Measurements from ENCODE around the gene SIRPG. TPM values are rescaled to one million over a fixed set of nuclear protein-coding genes. Genes with fewer than 3 reads are reported as not detected.
"Not testable (repeated sequence)": the region's sequence is repeated elsewhere in the genome, so short reads cannot be mapped to it uniquely, and the experiment has no call there.

SIRPG gene
- polyA plus RNA-seq, 3 donors, result 0.18 TPM; not detected in 2

GRCh38 chr20:1672728-1673127 is 15.1 kb upstream of the SIRPG start:
- no peak for DNase-seq (ENCODE audit: low read depth in 3 of 3, low spot score in 2 of 3)

DNA sequence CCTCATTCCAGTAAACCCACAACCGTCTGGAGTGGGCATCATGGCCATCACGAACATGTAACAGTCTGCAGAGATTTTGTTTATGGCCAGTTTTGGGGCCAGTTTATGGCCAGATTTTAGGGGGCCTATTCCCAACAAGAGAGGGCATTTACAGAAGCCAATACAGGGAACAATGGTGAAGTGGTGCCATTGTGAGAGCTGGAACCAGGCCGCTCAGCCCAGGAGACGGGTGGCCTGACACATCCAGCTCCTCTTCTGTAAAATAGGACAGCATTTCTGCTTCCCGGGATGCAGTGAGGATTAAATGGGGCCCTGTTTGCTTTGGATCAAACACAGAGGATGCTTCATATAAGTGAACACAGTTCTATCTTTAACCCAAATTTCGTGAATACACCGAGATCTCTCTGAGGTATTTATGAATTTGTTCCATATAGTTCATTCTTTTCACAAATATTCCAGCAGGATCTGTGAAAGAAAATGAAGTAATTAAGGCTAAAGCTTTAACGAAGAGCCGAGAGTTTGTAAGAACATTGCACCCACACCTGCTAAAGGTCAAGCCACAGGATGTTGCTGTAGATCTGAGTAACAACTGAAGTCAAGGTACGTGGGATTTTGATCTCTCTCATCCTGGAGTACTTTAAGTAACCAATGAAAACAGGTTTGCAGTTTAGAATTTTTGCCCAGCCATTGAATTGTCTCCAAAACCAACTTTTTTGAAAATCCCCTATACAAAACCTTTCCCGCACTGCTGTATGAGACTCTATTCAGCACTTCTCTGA is 14.5 kb upstream of the SIRPG start:
- no peak for DNase-seq (ENCODE audit: low read depth in 3 of 3, low spot score in 2 of 3)

DNA sequence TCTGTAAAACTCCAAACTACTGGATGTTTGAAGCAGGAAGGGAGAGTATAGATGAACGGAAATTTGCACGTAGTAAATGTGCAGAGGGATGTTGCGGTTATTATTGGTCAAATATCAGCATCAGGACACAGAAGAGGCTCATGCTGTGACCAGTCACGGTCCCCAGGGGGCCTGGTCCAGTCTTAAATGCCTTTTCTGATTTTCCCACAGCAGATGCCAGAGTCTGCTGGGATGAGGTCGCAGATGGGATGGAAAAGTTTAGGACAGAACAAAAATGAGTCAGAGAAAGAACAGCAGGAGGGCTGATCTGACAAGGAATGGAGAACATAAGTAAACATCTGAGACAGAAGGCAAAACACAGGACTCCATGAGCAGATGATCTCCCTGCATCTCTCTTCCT is 11.7 kb upstream of the SIRPG start:
- no peak for DNase-seq (ENCODE audit: low read depth in 3 of 3, low spot score in 2 of 3)

GRCh38 chr20:1667502-1668085 is 10.0 kb upstream of the SIRPG start:
- DNase-seq (ENCODE audit: low read depth in 3 of 3, low spot score in 2 of 3), result no peak

GRCh38 chr20:1666802-1667201 is 9.2 kb upstream of the SIRPG start:
- DNase-seq (ENCODE audit: low read depth in 3 of 3, low spot score in 2 of 3), result no peak

- DNase-seq (ENCODE audit: low read depth in 3 of 3, low spot score in 2 of 3), result no peak
Observed at GRCh38 chr20:1665345-1665744, 7.8 kb upstream of the SIRPG start.

DNA sequence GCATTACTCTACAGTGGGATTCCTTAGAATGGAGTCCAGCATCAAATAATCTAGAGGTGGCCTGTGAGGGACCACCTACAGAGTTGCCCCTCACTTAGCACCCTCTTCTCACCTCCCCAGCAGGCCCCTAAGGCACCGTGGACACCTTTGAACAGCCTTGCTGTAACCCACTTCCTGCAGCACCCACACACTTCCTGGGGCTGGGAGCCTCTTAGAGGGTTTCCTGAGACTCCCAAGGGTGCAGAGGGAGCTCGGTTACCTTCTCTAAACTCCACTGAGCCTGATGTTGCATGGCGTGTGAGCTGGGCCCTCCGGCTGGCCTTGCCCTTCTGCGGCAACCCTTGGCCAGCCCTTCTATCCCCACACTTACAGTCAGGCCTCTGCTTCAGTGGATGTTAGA is 7.3 kb upstream of the SIRPG start:
- DNase-seq (ENCODE audit: low read depth in 3 of 3, low spot score in 2 of 3), result no peak

DNA sequence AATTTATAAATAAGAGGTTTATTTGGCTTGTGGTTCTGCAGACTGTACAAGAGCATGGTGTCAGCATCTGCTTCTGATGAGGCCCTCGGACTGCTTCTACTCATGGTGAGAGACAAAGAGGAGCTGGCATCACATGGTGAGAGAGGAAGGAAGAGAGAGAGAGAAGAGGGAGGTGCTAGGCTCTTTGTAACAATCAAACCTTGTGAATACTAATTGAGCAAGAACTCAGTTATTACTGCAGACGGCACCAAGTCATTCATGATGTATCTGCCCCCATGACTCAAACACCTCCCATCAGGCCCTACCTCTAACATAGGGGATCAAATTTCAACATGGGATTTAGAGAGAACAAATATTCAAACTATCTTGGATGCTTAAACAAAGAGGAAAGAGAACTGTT is 6.3 kb upstream of the SIRPG start:
- no peak for DNase-seq (ENCODE audit: low read depth in 3 of 3, low spot score in 2 of 3)

DNA sequence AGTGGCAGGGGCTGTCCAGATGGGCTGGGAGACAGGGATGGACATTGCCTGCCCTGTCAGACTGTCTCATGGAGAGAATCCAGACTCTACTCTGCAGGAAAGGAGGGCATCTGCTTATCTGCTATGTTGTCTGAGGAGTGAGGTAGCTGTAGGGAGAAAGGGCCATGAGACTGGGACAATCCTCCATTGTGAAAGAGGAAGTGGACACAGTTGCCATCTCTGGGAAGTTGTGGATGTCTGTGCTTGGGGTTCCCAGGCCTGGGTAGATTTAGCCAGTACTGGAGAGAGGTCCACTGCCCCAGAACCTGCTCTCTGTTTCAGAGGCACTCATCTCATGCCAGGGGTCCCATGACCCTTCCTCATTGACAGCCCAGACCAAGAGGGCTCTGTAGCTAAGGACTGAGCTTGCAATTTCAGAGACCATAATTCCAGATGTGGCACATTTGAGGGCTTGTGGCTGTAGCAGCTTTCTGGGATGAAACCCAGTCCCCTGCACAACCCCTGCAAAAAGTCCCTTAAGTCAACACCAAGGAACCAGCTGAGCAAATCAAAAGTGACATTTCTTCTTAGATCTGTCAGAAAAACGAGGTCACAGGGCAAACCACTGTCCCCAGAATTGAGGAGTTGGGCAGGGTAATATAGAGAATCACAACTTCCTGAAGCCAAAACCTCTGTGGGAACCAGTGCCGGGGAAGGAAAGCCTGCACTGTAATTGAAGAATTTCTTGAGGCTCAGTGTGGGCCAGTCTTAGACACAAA is 4.1 kb upstream of the SIRPG start:
- no peak for DNase-seq (ENCODE audit: low read depth in 3 of 3, low spot score in 2 of 3)

DNA sequence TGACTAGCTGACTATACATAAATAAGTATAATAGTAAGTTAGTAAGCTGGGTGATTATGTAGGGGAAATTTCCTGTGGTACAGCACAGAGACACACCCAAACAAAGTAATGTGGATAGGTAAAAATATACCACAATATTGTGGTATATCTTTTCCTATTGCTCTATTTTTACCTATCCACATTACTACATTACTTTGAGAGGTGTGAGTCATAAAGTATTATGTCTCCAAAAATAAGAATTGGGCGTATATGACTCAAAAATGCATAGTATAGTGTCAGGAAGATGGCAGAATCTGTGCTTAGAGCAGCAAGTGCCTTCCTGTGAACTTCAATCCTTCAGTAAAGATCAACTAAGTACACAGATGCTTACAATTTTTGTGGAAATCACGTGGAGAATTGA is 2.7 kb upstream of the SIRPG start:
- no peak for DNase-seq (ENCODE audit: low read depth in 3 of 3, low spot score in 2 of 3)

DNA sequence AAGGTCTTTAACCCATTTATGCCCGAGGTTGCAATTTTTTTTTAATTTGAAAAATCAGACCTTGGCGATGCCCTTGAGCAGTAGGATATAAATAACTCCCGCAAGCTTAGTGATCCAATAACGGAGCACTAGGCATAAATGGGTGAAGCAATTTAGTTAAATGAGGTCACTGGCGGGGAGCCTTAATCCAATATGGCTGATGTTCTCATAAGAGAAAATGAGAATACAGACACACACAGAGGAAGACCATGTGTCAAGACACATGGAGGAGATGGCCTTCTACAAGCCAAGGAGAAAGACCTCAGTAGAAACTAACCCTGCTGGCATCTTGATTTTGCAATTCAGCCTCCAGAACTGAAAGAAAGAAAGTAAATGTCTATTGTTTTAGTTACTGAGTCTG is 735 bp downstream of the SIRPG start:
- no peak for DNase-seq (ENCODE audit: low read depth in 3 of 3, low spot score in 2 of 3)

- DNase-seq (ENCODE audit: low read depth in 3 of 3, low spot score in 2 of 3), result no peak
Observed at GRCh38 chr20:1654996-1655395, 2.6 kb downstream of the SIRPG start.

DNA sequence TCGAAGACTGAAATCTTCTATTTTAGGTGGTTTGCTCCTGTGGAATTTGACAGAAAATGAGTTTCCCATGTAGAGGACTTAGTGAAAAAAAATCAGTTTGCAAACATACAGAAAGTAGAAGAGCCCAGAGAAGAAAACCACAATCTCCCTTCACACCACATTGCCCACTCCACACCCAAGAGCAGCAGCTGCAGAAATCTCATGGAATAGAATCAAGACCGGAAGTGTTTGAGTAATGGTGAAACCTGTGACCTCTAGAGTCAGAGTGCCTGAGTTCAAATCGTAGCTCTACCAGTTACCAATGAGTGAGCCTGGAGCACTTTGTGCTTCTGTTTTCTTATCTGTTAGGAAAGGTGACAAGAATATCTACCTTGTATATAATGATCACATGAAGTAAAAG is 4.6 kb downstream of the SIRPG start:
- DNase-seq (ENCODE audit: low read depth in 3 of 3, low spot score in 2 of 3), result no peak

DNA sequence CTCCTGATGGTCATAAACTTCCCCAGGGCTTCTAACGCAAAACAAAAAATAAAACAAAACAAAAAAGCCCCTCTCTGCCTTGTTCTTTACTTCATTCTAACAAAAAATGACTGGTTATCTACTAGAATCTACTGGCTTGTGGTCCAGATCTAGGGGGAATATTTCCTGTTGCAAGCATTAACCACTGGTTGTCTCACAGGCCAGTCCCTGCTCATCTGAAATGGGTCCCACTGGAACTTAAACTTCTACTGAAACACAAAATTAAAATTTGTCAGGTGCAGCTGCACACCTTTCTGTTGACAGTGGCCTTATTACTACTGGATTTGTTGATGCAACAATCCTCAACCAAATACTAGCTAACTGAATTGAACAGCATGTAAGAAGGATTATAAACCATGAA is 5.5 kb downstream of the SIRPG start:
- DNase-seq (ENCODE audit: low read depth in 3 of 3, low spot score in 2 of 3), result no peak

DNA sequence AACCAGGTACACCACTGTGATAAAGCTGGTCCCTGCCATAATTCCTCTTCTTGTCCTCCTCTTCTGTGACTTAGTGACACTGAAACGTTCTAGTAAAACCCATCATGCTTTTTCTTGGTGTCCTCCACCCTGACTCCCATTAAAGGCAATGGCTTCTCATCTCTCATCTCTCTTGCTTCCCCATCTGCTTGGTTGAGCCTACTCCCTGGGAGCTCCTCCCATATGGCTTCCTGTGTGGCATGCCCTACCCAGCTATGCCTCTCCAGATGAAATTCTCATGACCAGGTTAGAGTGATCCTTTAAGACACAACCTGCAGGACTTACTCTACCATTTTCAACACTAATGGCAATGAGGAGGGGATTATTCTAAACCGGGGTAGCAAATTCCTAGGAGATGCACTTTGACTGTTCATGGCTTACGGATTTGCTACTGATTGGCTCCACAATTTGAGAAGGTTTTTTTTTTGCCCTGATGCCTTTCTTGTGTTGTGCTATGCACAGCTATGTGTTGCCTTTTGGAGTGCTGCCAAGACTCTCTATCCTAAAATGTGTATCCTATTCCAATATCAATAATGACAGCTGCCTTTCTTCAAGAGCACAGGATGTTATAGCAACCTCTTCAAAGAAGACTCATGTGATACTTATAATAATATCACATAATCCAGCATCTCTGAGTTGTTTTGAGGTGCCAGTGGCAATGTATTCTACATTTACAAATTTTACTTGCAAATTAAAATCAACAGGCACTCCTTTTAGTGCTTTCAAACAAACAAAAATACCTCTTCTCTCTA is 6.1 kb downstream of the SIRPG start:
- no peak for DNase-seq (ENCODE audit: low read depth in 3 of 3, low spot score in 2 of 3)

DNA sequence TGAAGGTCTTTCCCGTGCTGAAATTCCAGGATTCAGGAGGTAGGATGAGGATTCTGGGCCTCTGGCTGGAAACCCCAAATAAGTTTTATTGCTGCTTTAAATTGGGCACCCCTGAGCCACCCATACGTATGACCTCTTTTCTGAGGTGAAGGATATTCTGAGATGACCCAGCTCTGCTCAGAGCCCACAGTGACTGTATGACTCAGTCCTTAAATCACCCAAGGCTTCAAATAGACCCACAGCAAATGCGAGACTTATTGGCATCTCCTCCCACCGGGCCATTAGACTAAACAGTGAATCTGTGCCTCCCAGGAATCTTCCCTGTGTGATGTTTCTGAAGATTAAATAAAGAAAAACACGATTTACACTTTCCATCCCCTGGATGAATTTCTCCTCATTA is 9.5 kb downstream of the SIRPG start:
- DNase-seq (ENCODE audit: low read depth in 3 of 3, low spot score in 2 of 3), result no peak

GRCh38 chr20:1646975-1647431 is 10.6 kb downstream of the SIRPG start:
- DNase-seq (ENCODE audit: low read depth in 3 of 3, low spot score in 2 of 3), result no peak

DNA sequence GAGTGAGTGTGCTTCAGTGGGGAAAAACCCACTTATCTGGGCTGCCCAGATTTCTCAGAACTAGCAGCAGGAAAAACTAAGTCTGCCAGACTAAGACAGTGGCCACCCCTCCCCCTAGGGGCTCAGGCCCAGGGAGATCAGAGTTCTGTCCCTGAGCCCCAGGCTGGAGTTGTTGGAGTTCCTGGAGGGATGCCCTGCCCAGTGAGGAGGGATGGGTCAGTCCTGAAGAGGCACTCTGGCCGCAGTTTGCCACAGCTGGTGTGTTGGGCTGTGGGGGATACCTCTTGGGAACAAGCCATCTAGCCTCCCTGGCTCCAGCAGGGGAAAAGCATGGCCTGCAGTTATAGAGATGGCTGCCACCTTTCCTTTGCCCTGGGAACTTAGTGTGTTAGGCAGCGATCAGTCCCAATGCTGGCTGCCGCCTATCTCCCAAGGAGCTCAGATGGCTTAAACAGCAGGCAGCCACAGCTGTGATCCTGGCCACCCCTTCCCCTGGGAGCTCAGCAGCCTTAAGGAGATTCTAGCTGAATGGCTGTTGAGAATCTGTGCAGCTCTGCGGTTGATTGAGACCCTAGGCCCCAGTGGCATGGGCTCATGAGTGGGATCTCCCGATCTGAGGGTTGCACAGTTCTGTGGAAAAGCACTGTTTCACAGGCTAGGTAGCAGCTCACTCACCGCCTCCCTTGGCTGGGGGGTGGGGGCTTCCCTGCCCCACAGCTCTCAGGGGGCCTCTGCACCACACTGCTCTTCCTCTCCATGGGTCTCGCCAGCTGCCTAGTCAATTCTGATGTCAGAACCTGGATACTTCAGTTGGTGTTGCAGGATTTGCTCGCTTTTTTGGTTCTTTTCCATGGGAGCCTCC is 13.2 kb downstream of the SIRPG start:
- DNase-seq (ENCODE audit: low read depth in 3 of 3, low spot score in 2 of 3), result no peak

GRCh38 chr20:1638643-1639042 is 18.9 kb downstream of the SIRPG start:
- not testable (repeated sequence) for DNase-seq (ENCODE audit: low read depth in 3 of 3, low spot score in 2 of 3)

DNA sequence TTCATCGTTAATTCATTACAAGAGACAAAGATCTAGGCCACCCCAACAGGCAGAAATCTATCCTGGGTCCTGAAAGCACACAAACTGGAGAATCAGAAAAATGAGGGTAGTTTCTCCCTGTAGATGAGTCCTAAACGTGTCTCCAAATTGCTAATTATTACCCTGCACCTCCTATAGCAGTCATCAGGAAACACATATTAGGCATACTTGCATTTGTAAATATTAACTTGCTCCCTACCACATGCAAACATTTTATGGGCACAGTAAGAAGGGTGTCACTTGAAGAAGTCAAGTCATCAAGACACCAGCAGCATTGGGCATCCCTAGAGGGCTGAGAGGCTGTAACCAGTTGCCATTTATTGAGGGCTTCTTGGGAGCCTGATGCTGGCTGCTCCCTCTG is 19.8 kb downstream of the SIRPG start:
- DNase-seq (ENCODE audit: low read depth in 3 of 3, low spot score in 2 of 3), result no peak
